HPDE6-E6E7 (cell line): Measurements from ENCODE around the gene NMNAT2.
A peak's percentile ranks its signal among the peaks of the same experiment; 100 is the strongest.
"Not testable (repeated sequence)": the region's sequence is repeated elsewhere in the genome, so short reads cannot be mapped to it uniquely, and the experiment has no call there.

ENCODE experiments used
- DNase-seq: peaks from one replicate; pipeline ENCODE4 v3.0.0; 2011; ENCODE audit warnings: missing footprints; ENCODE audit errors: extremely low spot score

Gene NMNAT2

GRCh38 chr1:183285746-183286145 is 132.4 kb downstream of the NMNAT2 start:
- no peak for DNase-seq

DNA sequence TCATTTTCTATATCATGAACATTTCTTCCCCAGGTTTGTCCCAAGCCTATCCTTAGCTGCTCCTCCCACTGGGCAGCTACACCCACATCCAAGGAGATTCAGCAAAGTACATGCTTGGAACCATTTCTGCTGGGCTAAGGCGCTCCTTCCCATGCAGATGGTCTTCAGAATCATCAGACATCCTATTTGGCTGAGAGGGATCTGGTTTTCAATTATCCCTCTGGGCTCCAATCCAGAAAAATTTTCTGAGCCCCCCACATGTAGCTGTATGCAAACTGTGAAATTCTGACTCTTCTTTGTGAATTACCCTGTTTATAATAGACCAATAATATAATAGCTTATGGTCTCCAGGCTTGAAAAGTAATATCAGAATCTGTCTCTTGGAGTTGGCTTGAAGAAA is 132.9 kb downstream of the NMNAT2 start:
- no peak for DNase-seq

DNA sequence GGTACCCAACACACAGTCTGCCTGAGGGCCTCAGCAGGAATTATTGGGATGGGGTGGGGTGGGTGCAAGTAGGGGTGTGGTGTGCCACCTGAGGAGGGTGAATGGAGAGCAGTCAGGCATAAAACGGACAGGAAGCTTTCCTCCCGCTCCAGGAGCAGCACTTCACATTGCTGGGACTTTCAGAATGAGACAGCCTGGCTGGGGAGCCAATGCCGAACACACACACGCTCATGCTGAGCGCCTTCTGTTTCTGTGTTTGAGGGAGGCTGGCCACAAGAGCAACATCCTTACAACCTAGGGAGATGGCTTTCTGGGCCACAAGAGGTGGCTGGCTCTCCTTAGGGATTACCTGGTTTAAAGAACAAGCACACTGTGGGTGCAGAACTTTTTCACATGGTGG is 134.1 kb downstream of the NMNAT2 start:
- DNase-seq: no peak

GRCh38 chr1:183283286-183283685 is 134.9 kb downstream of the NMNAT2 start:
- no peak for DNase-seq

GRCh38 chr1:183282101-183282855 is 135.9 kb downstream of the NMNAT2 start:
- DNase-seq: no peak

DNA sequence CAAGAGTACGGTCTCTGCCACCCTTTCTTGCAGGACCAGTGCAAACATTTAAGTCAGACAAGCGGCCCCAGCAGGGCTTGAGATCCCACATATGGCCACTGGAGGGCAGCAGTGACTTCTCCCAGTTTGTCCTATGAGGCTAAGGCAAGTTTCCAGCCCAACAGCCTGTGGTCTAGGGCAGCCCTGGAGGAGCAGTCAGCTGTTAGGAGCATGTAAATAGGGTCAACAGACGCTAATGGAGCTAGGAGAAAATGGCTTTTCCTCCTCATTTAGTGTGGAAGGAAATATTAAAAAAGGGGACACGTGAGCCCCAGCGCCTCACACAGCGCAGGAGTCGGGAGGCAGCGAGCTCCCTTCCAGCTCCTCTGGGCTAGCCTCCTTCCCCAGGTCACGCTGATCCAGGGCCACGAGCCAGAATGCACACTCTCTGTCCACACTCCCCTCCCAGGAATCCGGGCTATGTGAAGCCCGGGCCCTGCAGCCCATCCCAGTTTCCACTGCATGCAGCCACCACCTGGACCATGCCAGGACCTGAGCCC is 136.6 kb downstream of the NMNAT2 start:
- DNase-seq: peak; percentile 62

GRCh38 chr1:183281039-183281438 is 137.1 kb downstream of the NMNAT2 start:
- no peak for DNase-seq

GRCh38 chr1:183279835-183280234 is 138.3 kb downstream of the NMNAT2 start:
- peak; percentile 83 for DNase-seq

- DNase-seq: peak; percentile 72
These were observed 139.2 kb downstream of the NMNAT2 start for GRCh38 chr1:183278739-183279591.

- DNase-seq: no peak
These were observed 140.1 kb downstream of the NMNAT2 start for GRCh38 chr1:183277821-183278738.

GRCh38 chr1:183276386-183277080 is 141.6 kb downstream of the NMNAT2 start:
- DNase-seq: no peak

GRCh38 chr1:183275322-183275721 is 142.9 kb downstream of the NMNAT2 start:
- no peak for DNase-seq

- no peak for DNase-seq
These were observed 143.3 kb downstream of the NMNAT2 start for GRCh38 chr1:183274836-183275235.

DNA sequence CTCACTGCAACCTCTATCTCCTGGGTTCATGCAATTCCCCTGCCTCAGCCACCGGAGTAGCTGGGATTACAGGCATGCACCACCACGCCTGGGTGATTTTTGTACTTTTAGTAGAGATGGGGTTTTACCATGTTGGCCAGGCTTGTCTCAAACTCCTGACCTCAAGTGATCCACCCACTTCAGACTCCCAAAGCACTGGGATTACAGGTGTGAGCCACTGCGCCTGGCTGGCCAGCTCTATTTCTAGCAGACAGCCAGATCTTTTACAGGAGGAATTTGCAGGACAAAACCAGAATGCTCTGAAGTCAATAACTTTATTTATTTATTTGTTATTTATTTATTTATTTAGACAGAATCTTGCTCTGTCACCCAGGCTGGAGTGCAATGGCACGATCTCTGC is 144.2 kb downstream of the NMNAT2 start:
- DNase-seq: not testable (repeated sequence)

DNA sequence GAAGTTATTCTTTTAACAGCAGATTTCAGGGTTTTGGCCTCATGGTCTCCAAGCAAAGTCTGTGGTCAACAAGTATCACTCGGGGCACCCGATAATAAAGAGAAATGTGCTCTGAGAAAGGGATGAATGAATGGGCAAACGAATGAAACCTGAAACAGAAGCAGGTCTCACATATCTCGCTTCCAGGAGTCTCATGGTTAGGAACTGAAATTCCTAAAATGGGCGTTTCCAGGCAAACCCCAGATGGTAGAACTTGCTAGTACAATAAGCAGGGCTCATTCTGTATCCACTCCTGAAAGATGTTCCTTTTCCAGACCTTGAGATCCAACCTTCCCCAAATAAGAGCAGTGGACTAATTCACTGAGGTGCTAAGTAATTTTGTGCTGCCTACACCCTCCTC is 144.9 kb downstream of the NMNAT2 start:
- no peak for DNase-seq

DNA sequence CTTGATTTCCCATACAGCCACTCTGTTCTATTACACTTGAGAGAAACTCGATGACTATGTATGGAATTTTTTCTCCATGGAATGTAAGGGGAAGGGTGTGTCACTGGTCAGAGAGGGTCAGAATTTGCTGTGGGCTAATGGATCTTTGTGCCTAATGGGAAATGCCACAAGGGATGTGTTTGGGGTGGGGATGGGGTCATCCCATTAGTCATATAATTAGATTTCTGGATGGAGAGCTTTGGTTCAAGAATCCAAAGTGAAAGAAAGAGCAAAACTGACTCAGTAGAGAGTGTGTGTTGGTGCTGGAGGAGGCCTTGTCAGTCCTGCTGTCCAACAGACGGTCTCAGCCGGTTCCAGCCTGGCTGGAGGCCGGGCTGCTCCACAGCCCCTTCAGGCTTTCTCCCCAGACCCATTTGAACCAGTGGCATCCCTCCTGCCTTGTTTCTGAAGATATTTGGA is 145.8 kb downstream of the NMNAT2 start:
- DNase-seq: no peak

- no peak for DNase-seq
These were observed 147.5 kb downstream of the NMNAT2 start for GRCh38 chr1:183270541-183271141.

- no peak for DNase-seq
These were observed 150.3 kb downstream of the NMNAT2 start for GRCh38 chr1:183267646-183268431.

DNA sequence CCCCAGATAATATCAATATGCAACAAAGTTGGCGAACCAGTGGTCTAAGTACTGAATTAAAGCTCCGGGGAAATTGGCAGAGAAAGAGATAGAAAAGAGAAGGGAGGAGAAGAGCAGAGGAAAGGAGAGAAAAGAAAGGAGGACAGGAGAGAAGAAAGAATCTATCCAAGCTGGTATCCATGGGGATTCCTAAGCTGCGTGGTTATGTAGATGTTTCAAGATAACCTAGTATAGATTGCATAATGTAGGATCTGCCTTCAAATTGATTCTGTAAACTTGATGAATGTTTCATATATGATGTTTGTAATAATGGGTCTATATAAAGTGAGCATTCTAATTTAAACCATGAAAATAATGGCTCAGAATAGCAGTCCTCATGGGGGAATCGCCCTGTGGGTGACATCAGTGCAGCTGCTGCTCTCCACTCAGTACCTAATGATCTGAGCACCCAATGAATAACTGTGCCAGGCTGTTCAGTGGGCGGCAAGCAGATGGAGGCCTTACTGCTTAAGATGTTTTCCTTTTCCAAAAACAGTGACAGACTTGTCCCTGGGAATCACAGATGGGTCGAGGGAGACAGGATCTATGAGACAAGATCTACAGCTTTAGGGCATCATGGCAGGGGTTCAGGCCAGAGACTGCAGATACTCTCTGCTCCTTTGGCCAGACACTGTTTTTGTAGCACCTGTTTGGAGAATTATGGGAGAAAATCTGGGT is 154.1 kb downstream of the NMNAT2 start:
- no peak for DNase-seq
